GM18867 (cell line): ENCODE measurements around the gene SMIM44.

ENCODE experiments used
- ATAC-seq: cut with Tn5 transposase; IDR thresholded peaks from one replicate; pipeline ENCODE4 v1.9.1; 2021; ENCODE audit warnings: mild to moderate bottlenecking, moderate library complexity; ENCODE audit not compliant: unreplicated experiment

The SMIM44 gene

GRCh38 chr19:3501780-3502179, 18.5 kb upstream of the SMIM44 start:
- no peak for ATAC-seq

- ATAC-seq, result peak; percentile 79
Measured at GRCh38 chr19:3500429-3501101, 17.3 kb upstream of the SMIM44 start, which contains the start of gene DOHH. DOHH (minus strand) TSS chr19:3500674; CDS start chr19:3496814, 3,860 bp downstream.

GRCh38 chr19:3499738-3500428, 16.6 kb upstream of the SMIM44 start:
- peak; percentile 8 for ATAC-seq

GRCh38 chr19:3497757-3498520, 14.7 kb upstream of the SMIM44 start:
- no peak for ATAC-seq

- no peak for ATAC-seq
Measured at GRCh38 chr19:3496392-3497273, 13.4 kb upstream of the SMIM44 start.

GRCh38 chr19:3494559-3494958, 11.3 kb upstream of the SMIM44 start:
- no peak for ATAC-seq

- ATAC-seq, result no peak
Measured at GRCh38 chr19:3494051-3494450, 10.8 kb upstream of the SMIM44 start.

- no peak for ATAC-seq
Measured at GRCh38 chr19:3493651-3494050, 10.4 kb upstream of the SMIM44 start.

- ATAC-seq, result no peak
Measured at GRCh38 chr19:3492919-3493318, 9.7 kb upstream of the SMIM44 start.

- no peak for ATAC-seq
Measured at GRCh38 chr19:3492131-3492839, 9.0 kb upstream of the SMIM44 start.

GRCh38 chr19:3491396-3492119, 8.3 kb upstream of the SMIM44 start:
- no peak for ATAC-seq

GRCh38 chr19:3482507-3483225, 575 bp downstream of the SMIM44 start:
- no peak for ATAC-seq

- ATAC-seq, result no peak
Measured at GRCh38 chr19:3481241-3482090, 1.8 kb downstream of the SMIM44 start.

- ATAC-seq, result no peak
Measured at GRCh38 chr19:3480383-3481091, 2.7 kb downstream of the SMIM44 start, which contains the start of gene SMIM24. SMIM24 (minus strand) TSS chr19:3480525; CDS start chr19:3480463, 62 bp downstream.

- no peak for ATAC-seq
Measured at GRCh38 chr19:3479834-3480215, 3.4 kb downstream of the SMIM44 start.

- ATAC-seq, result no peak
Measured at GRCh38 chr19:3479177-3479833, 3.9 kb downstream of the SMIM44 start.
